ENCODE data around the gene GNAT1.

DNA sequence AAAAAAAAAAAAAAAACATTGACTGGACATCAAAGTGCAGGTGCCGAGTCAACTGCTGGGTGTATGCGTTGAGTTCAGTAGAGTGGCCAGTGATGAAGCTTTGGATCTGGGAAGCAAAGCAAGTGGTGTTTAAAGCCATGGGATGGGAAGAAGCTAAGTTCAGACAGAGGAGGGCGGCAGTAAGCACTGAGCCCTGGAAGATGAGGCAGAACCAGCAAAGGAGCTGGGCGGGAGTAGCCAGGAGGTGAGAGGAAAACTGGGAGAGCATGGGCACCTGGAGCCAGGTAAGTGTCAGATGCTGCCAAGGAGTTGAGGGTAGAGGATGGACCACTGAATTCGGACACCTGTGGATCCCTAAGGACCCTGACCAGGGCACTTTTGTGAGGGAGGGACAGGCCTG is 33.2 kb downstream of the GNAT1 start:
- TF ChIP-seq POLR2A (IDR thresholded peaks at IDR 0.05; ENCODE audit: low read depth, low read length) (no peak), POLR2AphosphoS5 (IDR thresholded peaks at IDR 0.05; ENCODE audit: low read depth, low read length) (no peak)
